ENCODE measurements around the gene RAB7A.
"Not testable (repeated sequence)": the region's sequence is repeated elsewhere in the genome, so short reads cannot be mapped to it uniquely, and the experiment has no call there.

The RAB7A gene

DNA sequence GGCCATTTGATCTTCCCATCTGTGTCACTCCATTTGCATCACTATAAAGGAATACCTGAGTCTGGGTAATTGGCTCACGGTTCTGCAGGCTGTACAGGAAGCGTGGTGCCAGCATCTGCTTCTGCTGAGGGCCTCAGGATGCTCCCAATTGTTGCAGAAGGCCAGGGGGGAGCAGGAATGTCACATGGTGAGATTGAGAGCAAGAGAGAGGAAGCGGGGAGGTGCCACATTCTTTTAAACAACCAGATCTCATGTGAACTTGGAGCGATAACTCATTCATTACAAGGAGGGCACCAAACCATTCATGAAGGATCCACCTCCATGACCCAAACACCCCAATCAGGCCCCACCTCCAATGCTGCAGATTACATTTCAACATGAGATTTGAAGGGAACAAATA, 13.1 kb upstream of the RAB7A start:
- no peak for DNase-seq

DNA sequence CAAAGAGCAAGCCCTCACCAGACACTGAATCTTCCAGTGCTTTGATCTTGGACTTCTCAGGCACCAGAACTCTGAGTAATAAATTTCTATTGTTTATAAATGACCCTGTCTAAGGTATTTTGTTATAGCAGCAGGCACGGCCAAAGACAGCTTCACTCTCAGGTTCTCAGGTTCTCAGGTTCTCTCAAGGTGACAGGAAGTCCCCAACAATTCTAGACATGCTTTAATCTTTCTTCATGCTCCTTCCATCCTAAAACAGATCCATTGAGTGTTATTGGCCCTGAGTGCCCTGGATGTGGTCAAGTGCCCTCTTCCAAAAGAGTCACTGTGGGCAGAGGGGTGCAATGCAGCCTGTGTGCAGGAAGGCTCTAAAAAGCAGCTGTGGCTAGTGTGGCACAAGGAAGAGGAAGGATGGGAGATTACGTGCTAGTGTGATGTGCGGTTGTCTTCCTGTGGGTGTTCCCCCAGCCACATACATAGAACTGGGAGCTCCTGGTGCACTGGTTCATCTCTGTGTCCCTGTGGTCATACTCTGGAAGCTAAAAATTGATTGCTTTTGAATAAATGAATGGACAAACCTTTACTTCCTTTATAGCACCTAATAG, 11.0 kb upstream of the RAB7A start:
- DNase-seq, result peak; percentile 52

DNA sequence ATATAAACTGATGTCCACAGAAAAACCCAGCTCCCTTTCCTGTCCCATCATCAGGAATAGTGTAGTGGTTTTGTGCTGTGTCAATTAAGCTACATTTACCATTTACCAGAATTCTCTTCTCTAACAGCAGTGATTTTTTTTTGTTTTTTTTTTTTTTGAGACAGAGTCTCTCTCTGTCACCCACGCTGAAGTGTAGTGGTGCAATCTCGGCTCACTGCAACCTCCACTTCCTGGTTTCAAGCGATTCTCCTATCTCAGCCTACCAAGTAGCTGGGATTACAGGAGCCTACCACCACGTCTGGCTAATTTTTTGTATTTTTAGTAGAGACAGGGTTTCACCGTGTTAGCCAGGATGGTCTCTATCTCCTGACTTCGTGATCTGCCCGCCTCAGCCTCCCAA, 7.1 kb upstream of the RAB7A start:
- DNase-seq, result not testable (repeated sequence)

DNA sequence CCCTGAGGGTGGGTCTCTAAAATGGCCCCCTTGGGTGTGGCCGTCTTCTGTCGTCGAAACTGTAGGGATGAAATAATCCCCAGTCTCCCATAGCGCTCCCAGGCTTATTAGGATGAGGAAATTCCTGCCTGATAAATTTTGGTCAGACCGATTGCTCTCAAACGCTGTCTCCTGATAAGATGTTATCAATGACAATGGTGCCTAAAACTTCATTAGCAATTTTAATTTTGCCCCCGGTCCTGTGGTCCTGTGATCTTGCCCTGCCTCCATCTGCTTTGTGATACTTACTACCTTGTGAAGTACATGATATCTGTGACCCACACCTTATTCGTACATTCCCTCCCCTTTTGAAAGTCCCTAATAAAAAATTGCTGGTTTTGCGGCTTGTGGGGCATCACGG, 5.1 kb upstream of the RAB7A start:
- DNase-seq, result no peak

- no peak for DNase-seq
Measured at GRCh38 chr3:128723477-128723876, 2.5 kb upstream of the RAB7A start.

DNA sequence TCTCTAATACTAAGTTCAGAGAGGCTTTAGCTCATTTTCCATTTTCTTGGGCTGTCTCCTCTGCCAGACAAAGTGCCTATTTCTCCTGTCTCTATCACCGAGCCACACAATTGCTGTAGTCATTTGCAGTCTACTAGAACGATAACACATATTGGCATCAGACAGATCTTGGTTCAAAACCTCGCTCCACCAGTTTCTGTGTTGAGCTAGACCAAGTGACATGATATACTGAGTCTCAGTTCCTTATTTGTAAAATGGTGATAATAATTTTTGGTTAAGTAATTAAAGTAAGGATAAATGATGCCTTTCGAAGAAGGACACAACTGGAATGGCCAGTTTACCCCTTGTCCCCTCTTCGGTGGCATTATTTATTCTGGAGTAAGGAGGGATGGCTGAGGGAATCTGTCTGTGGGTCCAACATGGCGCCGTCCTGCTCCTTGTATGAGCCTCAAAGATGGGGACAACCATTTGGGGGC, 398 bp upstream of the RAB7A start:
- DNase-seq, result no peak

GRCh38 chr3:128727059-128727458, 1.1 kb downstream of the RAB7A start:
- DNase-seq, result no peak

DNA sequence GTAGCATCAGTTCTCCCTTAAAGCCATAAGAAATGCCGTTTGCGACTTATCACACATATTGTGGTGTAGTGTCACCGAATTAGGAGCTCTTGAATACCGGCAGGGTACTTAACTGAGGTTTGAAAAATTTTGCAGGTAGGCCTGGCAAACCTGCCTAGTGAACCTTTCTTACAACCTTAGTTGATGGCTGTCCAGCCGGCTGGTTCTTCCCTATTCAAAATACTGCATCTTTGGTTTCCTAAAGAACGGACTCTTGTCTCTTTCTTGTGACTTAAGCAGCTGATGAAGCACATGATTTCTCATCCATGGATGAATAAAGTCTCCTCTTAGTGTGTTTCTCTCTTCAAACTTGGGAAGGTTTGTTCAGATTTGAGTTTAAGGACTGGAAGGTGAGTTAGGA, 1.5 kb downstream of the RAB7A start:
- DNase-seq, result no peak

- no peak for DNase-seq
Measured at GRCh38 chr3:128727996-128728395, 2.0 kb downstream of the RAB7A start.

DNA sequence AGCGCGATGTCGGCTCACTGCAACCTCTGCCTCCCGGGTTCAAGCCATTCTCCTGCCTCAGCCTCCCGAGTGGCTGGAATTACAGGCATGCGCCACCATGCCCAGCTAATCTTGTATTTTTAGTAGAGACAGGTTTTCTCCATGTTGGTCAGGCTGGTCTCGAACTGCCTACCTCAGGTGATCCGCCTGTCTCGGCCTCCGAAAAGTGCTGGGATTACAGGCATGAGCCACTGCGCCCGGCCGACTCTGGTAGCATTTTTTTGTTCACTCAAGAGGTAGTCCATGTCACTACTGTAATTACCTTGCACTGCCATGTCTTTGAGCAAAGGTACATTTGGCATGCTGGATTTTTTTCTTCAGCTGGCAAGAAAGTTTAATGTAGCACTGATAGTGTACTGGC, 2.5 kb downstream of the RAB7A start:
- DNase-seq, result not testable (repeated sequence)

GRCh38 chr3:128730471-128730870, 4.5 kb downstream of the RAB7A start:
- DNase-seq, result no peak

DNA sequence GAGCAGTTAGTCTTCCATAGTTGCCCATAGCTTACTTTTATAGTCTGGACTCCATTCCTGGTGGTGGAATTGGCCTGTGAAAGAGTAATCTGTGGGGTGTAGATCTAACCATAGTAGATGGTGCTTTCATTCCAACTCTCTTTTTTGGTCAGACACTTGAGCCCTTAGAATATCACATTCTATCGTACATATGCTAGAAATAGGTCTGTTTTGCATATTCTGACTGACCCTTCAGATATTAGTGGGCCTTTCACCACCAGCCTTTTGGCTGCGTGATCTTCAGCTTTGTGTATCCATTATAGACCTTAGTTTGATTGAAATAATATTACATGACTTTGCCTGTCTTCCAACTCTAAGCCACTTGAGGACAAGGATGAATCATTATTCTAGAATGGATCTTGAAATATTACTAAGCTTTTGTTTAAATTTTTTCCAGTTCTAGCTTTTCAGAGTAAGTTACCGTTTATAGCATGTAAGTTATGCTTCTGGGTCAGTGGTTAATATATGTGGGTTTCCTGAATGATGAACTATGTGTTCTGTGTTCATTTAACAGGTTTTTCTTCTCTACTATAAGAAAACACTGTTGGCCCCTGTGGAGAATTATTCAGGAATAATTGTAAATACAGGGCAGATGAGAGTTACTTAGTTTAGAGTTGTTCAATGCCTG, 8.7 kb downstream of the RAB7A start:
- no peak for DNase-seq

DNA sequence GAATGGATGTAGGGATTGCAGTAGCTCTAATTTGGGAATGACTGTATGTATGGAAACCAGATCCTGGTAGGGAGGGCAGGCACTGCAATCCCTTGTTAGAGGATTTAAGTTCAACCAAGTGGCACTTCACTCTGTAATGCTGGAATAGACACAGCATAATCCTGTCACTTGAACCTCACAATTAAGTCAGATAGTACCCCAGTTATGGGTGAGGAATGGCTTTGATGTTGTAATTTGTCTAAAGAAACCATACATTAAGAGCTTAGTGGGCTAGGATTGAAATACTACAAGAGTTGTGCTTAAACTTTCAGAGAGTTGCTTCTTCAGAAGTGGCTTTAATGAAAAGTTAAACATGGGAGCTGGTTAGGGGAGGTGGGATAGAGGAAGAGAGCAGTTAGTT, 9.3 kb downstream of the RAB7A start:
- no peak for DNase-seq

DNA sequence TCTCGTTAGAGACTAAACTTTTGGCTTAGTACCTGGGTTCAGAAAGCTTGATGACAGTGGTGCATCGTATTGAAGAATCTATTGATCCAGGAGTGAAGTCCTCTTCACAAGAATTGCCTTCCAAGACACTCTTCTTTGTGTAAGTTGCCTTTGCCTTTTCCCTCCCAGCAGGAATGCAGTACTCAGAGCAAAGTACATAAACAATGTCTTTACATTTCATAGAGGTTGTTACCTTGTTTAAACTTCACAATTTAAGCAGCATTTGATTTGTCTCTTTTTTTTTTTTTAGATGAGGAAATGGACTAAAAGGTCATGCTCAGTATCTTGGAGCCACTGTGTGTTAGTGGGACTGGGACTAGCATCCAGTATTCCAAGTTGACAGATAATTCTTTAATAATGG, 9.9 kb downstream of the RAB7A start:
- DNase-seq, result no peak

- no peak for DNase-seq
Measured at GRCh38 chr3:128736601-128737000, 10.6 kb downstream of the RAB7A start.

- DNase-seq, result no peak
Measured at GRCh38 chr3:128740621-128741020, 14.6 kb downstream of the RAB7A start.

DNA sequence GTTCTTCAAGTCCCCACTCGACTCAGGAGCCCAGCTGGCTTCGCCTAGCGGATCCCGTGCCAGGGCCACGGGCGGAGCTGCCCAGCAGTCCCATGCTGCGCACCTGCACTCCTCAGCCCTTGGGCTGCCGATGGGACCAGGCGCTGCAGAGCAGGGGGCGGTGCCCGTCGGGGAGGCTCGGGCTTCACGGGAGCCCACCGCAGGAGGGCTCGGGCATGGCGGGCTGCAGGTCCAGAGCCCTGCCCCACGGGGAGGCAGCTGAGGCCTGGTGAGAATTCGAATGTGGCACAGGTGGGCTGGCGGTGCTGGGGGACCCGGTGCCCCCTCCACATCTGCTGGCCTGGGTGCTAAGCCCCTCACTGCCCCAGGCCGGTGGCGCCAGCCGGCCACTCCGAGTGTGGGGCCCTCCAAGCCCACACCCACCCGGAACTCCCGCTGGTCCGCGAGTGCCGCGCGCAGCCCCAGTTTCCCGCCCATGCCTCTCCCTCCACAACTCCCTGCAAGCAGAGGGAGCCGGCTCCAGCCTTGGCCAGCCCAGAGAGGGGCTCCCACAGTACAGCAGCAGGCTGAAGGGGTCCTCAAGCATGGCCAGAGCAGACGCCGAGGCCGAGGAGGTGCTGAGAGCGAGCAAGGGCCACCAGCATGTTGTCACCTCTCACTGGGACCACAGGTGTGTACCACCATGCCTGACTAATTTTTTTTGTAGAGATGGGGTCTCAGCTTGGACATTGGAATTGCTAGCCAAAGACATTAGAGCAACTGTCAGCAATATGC, 17.0 kb downstream of the RAB7A start:
- no peak for DNase-seq

DNA sequence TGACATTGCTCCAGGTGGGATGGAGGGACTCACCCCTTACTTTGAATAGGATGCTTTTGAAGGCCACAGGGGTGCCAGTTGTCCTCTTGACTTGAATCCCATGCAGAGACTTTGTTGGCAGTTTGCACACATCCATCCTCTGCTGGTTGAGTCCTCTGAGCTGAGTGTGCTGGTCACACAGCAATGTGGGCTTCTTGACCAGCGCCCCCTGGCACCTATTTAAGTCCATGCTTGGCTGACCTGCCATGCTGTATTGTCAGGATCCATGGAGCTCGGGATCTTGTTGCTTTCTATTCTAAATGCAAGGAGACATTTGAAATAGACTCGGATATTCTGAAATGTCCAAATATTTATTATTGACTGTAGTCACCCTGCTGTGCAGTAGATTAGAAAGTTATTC, 19.8 kb downstream of the RAB7A start:
- DNase-seq, result no peak

DNA sequence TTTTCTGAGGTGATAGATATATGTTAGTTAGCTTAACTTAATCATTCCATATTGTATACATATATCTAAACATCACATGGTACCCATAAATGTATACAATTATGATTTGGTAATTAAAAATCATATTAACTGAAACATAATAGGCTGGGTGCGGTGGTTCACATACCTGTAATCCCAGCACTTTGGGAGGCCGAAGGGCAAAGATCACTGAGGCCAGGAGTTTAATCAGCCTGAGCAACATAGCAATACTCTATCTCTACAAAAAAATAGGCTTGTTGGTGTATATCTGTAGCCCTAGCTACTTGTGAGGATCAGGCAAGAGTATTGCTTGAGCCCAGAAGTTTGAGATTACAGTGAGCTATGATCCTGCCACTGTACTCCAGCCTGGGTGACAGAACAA, 20.9 kb downstream of the RAB7A start:
- no peak for DNase-seq

GRCh38 chr3:128748557-128748956, 22.6 kb downstream of the RAB7A start:
- no peak for DNase-seq

DNA sequence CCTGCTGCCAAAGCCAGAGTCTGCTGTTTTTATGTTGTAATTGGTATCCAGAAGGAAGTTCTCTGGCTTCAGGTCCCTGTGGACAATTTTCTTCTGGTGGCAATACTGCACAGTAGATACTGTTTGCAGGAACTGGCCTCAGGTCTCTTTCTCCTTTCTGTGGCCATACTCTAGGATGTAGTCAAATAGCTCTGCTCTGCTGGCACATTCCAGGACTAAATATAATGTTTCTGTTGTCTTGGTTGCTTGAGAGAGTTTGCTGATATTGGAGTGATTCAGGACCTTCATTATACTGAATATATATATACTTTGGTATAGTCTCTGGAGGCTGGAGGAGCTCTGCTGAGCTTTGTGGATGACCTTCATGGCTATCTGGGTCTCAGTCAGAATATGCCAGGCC, 23.1 kb downstream of the RAB7A start:
- DNase-seq, result no peak

DNA sequence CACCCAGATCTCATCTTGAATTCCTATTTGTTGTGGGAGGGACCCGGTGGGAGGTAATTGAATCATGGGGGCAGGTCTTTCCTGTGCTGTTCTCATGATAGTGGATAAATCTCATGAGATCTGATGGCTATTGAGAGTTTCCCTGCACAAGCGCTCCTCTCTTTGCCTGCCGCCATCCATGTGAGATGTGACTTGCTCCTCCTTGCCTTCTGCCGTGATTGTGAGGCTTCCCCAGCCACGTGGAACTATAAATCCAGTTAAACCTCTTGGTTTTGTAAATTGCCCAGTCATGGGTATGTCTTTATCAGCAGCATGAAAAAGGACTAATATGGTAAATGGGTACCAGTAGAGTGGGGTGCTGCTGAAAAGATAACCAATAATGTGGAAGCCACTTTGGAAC, 23.6 kb downstream of the RAB7A start:
- not testable (repeated sequence) for DNase-seq

- DNase-seq, result no peak
Measured at GRCh38 chr3:128753715-128754114, 27.7 kb downstream of the RAB7A start.

- no peak for DNase-seq
Measured at GRCh38 chr3:128760042-128760441, 34.1 kb downstream of the RAB7A start.
